GM19328 (cell line): ENCODE results near the gene ATL3.
"Not testable (repeated sequence)": the region's sequence is repeated elsewhere in the genome, so short reads cannot be mapped to it uniquely, and the experiment has no call there.

Experiments
- ATAC-seq: cut with Tn5 transposase; IDR thresholded peaks from one replicate; pipeline ENCODE4 v1.9.1; 2021; ENCODE audit warnings: mild to moderate bottlenecking, moderate library complexity; ENCODE audit not compliant: unreplicated experiment

Gene ATL3, protein sequence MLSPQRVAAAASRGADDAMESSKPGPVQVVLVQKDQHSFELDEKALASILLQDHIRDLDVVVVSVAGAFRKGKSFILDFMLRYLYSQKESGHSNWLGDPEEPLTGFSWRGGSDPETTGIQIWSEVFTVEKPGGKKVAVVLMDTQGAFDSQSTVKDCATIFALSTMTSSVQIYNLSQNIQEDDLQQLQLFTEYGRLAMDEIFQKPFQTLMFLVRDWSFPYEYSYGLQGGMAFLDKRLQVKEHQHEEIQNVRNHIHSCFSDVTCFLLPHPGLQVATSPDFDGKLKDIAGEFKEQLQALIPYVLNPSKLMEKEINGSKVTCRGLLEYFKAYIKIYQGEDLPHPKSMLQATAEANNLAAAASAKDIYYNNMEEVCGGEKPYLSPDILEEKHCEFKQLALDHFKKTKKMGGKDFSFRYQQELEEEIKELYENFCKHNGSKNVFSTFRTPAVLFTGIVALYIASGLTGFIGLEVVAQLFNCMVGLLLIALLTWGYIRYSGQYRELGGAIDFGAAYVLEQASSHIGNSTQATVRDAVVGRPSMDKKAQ

DNA sequence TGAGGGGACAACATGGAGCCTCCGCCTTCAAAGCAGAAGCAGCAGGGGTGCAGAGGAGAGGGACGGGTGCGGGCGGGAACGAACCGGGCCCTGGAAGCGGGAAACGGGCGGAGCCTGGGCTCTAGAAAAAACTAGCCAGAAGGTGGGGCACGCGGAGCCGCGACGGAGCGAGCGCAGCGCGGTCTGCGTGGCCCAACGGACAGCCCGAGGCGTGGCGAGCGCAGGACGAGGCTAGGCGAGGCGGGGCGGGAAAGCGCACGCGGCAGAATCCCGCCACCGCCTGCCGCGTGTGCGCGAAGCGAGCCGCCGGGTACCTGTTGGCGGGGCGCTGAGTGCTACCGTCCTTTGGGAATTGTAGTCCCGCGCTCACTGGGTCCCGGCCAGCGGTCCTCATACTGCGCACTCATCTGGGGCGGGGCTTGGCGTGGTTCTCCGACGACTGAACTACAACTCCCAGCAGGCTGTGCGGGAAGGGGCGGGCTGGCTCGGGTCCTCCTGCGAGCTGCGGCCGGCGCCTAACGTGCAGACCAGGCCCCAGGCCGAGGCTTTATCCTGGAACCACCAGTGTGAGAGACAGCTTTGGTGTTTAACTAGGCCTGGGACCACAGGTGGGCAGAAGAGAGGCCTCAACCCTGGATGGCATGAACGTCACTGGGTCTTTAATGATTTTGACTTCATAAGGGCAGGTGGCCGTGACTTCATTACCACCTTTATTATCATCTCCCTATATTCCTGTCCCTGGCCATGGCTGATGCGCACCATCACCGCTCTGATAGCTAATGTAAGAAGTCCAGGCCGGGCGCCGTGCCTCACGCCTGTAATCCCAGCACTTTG lies at the start of gene ATL3:
Gene ATL3 (minus strand): TSS at position 55 of the 834 bp plus-strand sequence. CDS start 41 bp downstream, at position 14.
- ATAC-seq, result peak; percentile 90

DNA sequence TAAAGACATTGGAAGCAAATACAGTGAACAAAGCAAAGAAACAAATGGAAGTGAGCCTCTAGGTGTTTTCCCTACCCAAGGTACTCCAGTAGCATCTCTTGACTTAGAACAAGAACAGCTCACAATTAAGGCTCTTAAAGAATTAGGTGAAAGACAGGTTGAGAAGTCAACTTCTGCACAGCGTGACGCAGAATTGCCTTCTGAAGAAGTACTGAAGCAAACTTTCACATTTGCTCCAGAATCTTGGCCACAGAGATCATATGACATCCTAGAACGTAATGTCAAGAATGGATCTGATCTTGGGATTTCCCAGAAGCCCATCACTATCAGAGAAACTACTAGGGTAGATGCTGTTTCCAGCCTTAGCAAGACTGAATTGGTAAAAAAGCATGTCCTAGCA lies 49.4 kb upstream of the ATL3 start:
- no peak for ATAC-seq

DNA sequence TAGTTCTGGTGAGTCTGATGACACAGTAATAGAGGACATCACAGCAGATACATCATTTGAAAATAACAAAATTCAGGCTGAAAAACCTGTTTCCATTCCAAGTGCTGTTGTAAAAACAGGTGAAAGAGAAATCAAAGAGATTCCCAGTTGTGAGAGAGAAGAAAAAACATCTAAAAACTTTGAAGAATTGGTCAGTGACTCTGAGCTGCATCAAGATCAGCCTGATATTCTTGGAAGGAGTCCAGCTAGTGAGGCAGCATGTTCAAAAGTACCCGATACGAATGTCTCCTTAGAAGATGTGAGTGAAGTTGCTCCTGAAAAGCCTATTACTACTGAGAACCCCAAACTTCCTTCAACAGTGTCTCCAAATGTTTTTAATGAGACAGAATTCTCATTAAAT lies 48.8 kb upstream of the ATL3 start:
- ATAC-seq, result no peak

DNA sequence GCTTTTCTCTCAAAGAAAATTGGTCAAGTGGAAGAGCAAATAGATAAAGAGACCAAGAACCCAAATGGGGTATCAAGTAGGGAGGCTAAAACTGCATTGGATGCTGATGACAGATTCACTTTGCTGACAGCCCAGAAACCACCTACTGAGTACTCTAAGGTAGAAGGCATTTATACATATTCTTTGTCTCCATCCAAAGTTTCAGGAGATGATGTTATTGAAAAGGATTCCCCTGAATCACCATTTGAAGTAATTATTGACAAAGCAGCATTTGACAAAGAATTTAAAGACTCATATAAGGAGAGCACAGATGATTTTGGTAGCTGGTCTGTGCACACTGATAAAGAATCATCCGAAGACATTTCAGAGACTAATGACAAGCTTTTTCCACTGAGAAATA lies 47.8 kb upstream of the ATL3 start:
- no peak for ATAC-seq

DNA sequence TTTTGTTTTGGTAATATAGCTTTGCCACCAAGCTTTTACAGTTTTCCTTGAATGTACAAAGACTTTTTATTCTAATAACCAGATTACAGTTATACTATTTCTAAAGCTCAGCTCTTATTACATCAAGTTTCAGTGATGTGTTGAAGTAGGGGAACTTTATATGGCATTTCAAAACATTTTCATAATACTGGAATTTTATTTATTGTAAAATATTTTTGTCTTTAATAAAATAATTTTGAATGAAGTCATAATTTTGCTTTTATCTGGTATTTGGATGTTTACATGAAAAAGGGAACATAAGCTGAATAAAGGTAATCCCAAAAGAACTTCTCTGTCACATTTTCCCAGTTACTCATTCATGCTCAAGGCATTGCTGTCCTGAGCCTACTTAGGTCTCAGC lies 44.9 kb upstream of the ATL3 start:
- ATAC-seq, result no peak

DNA sequence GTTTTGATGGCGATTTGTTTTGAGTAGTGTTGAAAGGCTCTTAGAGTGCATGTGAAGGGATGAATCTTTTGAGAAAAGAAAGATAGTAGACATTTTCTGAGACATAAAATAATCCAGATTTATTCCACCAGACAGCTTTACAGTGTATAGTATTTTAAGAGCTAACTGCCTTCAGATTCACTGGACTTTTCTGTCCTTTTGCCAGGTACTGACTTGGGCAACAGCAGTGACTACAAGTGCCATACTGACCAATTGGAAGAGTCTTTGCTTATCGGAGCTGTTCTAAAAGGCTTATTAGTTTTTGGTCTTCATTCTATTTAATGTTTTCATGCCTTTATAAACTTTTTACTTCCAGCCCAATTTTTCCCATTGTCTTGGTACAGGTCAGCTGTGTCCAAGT lies 42.6 kb upstream of the ATL3 start:
- no peak for ATAC-seq

DNA sequence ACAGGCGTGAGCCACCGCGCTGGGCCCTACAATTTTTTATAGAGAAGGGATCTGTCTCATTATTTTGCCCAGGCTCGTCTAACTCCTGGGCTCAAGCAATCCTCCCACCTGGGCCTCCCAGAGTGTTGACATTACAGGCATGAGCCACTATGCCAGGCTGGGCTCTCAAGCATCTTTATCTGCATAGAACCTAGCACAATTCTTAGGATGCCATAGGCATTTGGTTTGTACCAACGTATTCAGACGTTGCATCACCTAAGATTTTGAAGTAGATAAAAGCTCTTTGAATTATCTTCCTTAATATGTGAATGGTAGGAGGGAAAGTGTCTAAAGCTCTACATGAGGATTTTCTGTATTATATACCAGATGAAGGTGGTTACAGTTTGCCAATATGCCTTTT lies 40.7 kb upstream of the ATL3 start:
- ATAC-seq, result no peak

DNA sequence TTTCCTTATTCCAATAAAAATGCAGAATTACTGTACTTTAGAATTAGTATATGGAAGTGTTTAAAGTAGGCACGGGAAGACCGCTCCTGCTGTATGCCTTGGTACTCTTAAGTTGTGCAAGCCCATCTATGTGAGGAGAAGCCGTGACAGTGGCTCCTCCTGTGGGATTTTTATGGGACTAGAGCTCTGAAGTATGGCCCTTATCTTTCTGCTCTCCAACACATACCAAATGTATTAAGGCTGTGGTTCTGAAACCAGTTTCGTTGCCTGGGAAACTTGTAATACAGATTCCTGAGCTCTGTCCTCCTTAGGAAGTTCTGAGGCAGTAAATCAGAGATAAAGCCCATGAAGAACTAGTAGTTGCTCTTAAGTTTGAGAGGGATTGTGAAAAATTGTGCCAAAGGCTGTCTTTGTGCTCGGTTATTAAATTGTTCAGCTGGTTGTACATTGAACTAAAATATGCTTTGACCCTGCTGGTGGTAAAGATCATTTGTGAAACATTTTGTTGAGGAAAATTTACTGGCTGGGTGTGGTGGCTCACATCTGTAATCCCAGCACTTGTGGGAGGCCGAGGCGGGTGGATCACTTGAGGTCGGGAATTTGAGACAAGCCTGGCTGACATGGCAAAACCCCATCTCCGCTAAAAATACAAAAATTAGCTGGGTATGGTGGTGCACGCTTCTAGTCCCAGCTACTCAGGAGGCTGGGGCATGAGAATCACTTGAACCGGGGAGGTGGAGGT lies 39.5 kb upstream of the ATL3 start:
- no peak for ATAC-seq

DNA sequence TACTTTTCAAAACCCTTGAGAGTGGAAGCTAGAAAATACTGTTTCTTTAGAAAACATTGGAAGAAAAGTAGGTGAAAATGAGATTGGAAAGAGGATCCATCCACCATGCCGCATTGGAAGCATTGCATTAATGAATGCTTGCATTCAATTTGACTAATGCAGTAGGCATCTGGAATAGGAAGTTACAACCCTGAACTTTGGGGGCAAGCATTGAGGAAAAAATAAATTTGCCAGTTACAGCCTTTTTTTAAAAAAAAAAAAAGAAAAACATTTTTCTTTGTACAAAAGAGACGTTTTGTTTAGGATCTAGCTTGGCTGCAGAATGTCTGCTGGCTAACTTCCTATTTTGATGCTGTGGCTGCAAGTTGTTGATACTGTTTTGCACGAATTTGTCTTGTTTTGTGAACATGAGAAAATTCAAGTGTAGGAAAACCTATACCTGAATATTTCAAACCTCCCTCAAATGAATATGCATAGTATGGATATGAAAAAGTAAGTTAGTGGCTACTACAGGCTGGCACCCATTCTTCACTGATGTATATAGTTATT lies 38.2 kb upstream of the ATL3 start:
- no peak for ATAC-seq

DNA sequence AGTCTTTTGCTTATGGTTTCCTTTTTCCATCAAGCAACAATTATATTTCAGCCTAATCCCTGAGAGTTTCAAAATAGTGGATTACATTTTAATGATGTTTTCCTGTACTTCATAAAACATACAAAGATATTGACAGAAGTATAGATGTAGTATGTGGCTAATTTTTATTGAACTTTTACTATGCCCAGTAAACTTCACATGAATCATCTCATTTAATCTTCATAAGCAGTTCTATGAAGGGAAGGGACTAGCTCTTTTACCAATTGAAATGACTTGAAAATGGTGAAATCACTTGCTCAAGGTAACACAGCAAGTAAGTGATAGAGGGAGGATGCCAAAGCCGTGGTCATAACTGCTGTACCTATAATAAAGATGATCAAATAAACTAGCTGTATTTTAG lies 37.6 kb upstream of the ATL3 start:
- no peak for ATAC-seq

DNA sequence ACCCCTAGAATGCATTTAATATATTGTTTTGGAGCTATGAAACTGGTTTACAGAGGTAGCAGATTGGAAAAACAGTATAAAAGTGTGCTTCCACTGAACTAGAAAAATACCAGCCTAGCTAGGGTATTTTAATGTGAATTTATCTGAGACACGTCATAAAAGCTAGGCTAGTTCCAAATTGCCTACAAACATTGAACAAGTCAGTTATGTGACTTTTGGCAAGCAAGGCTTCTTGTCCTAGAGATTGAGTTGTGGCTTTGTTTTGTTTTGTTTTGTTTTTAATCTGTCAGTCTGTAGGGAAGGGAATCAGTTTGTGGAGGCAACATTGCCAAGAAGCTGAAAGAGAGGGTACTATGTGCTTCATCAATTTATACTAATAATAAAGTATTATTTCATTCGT lies 34.4 kb upstream of the ATL3 start:
- no peak for ATAC-seq

DNA sequence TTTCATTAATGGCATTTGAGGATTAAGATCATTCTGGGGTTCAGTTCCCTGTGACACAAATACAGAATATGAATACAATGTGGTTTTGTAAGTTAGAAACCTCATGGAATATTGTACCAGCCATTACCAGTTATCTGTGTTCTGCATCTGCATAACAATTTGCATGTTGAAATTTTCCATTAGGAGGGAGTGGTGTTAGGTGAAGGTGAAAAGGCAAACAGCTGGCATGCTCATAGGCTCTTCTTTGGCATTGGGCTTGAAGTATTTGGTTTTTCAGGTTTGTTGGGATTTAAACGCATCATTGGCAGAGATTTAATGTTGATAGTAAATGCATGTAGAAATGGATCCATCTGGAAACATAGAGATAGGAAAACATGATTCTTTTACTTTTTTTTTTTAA lies 28.7 kb upstream of the ATL3 start:
- no peak for ATAC-seq

DNA sequence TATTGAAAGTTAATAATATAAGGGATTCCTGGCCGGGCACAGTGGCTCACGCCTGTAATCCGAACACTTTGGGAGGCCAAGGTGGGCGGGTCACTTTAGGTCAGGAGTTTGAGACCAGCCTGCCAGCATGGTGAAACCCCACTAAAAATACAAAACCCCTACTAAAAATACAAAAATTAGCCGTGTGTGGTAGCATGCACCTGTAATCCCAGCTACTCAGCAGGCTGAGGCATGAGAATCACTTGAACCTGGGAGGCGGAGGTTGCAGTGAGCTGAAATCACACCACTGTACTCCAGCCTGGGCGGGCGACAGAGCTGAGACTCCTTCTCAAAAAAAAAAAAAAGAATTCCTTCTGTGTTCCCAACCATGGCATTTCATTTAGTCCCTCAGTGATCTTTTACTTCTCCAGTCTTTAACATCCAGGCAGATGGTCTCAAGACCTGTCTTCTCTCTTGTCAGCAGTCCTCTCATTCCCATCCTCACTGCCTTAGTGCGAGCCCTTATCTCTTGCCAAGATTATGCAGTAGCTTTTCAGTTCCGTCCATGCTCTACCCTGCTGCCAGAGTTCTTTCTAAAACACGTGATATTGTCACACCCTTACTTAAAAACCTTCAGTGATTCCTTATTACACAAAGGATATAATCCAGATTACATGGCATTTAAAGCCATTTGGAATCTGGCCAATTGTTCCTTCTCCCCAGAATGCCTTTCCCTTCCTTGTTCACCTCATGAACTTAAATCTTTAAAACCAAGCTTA lies 28.0 kb upstream of the ATL3 start:
- no peak for ATAC-seq

DNA sequence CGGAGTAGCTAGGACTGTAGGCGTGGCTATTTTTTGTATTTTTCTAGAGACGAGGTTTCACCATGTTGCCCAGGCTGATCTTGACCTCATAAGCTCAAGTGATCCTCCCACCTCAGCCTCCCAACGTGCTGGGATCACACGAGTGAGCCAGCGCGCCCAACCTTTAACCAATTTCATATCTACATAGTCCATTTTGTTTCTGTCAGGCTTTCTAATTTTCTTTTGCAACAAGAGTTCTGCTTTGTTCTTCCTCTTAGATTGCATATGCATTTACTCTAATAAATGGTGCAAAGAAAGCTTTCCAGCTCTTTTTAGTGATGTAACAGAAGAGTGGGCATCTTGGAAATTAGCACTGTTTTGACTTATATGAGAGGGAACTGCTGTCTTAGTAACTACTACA lies 23.4 kb upstream of the ATL3 start:
- no peak for ATAC-seq

DNA sequence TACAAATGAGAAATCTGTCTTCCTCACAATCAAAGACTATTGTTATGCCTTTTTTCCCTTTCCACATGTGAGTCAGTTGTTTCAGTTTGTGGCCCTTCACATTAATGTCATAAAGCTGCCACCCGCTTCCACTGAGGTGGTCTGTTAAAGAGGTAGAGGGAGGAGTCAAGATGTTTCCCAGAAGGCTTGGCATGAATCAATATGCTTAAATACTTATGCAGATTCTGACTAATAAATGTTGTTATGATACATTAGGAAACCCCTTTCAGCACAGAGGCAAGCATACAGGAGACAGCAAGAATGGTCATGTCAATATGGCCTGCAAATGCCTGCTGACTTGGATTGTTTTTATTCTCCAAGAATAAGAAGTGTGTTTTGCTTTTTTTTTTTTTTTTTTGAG lies 16.7 kb upstream of the ATL3 start:
- no peak for ATAC-seq

DNA sequence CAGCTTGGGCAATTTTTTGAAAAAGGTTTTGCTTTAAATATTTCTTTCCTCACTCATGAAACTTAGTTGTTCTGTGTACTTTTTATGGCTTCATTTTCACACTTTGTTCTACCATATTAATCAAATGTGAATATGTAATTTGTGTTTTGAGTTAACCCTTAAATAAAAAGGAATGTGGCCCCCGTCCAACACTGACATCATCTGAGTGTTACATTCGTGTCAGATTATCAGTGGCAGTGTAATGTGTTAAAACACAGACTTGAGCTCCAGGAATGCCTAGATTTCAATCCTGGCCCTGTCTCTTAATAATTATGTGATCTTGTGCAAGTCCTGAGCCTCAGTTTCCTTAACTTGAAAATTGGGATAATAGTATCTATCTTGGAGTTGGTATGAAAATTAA lies 15.8 kb upstream of the ATL3 start:
- ATAC-seq, result no peak

DNA sequence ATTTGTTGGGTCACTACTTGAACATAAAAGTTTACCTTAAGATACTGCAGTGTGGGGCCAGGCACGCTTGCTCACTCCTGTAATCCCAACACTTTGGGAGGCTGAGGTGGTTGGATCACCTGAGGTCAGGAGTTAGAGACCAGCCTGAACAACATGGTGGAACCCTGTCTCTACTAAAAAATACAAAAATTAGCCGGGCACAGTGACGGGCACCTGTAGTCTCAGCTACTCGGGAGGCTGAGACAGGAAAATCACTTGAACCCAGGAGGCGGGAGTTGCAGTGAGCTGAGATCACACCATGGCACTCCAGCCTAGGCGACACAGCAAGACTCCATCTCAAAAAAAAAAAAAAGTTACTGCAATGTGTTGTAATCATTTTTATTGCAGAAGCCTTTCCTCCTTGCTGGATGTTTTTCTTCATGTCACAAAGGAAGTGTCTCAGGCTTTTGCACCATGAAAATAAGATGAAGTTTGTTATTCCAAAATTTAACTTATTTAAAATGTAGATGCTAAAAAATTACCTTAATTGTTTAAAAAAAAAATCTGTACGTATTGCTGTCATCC lies 14.1 kb upstream of the ATL3 start:
- not testable (repeated sequence) for ATAC-seq

DNA sequence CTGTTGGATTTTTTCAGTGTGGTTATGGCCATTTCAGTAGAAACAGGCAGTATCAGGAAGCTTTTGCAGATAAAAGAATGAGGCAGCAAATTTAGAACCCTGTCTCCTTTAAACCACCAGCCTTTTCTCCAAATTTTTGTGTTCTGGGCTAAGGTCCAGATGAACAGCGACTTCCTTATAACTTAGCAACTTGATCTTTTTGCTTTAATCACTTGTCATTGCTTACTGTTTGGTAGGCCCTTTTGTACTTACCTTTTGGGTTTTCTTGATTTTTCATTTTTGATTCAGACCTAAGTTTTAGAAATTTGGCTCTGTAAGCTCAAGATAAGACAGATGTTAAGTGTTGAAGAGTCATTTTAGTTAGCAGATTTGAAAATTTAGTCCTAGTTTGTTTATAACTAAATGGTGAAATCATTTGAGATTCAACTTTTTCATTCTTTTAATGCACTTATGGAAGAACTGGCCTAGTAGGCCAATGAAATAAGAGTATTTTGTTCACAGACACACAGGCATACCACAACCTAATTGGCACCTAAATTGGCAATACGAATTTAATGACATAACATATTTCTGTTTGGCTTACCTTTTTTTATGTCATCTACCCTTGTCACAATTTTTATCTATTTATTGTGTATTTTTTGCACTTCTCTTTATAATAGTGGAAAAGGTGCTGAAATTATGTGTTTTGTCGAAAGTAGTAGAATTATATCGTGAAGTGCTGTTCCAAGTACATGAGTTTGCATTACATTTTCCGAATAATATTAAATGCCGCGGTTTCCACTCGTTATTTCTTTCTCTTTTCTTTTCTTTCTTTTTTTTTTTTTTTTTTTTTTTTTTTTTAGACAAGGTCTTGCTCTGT lies 12.2 kb upstream of the ATL3 start:
- ATAC-seq, result no peak
